Fibroblast of lung (primary cell): ENCODE measurements around the gene LPXN.

Experiments
- CTCF ChIP-seq, 2 donors: IDR thresholded peaks in 1 of 2; conservative IDR thresholded peaks in 1 of 2; 1 replicate in 1 of 2; 2 replicates in 1 of 2; pipeline ENCODE4 v1.5.1; 2011 to 2012; ENCODE audit warnings: low read length in 2 of 2, control low read depth in 1 of 2, inconsistent platforms in 1 of 2, low read depth in 1 of 2, mild to moderate bottlenecking in 1 of 2
- EZH2 ChIP-seq: IDR thresholded peaks from 2 replicates; pipeline ENCODE4 v1.5.1; 2012; ENCODE audit warnings: low read length, control low read depth, mild to moderate bottlenecking; ENCODE audit errors: missing control alignments

GRCh38 chr11:58574881-58575280 lies 775 bp downstream of the LPXN start:
- TF ChIP-seq CTCF (conservative IDR thresholded peaks at IDR 0.05 in 1 of 2, IDR thresholded peaks at IDR 0.05 in 1 of 2; ENCODE audit: low read depth in 1 of 2, low read length in 2 of 2) (no peak), EZH2 (no peak)
